Measurements from ENCODE around the gene TGM4. TPM values are rescaled to one million over a fixed set of nuclear protein-coding genes. Genes with fewer than 3 reads are reported as not detected.

The TGM4 gene
- total and polyA plus RNA-seq, 2 donors from 2014 or later: not detected

GRCh38 chr3:44930911-44931310 is 56.5 kb downstream of the TGM4 start:
- no peaks in the 10 kb centered on the region for H3K27me3 ChIP-seq (ENCODE audit: control insufficient read depth, insufficient read depth, low read length)
- DNase-seq (no peak), FAIRE-seq (no peak)
- H3K36me3 ChIP-seq (ENCODE audit: control insufficient read depth in 2 of 3, insufficient read depth in 3 of 3, low read length in 3 of 3): peaks cover 0 to 46% (median 21%) of the 10 kb centered on the region in 3 donors
- no peak overlapping the region for H3K27ac ChIP-seq (ENCODE audit: low read depth in 2 of 2, low read length in 2 of 2)
- intact Hi-C loops (cut with DNase I): no loop called here
- TF ChIP-seq, protein P1, sequence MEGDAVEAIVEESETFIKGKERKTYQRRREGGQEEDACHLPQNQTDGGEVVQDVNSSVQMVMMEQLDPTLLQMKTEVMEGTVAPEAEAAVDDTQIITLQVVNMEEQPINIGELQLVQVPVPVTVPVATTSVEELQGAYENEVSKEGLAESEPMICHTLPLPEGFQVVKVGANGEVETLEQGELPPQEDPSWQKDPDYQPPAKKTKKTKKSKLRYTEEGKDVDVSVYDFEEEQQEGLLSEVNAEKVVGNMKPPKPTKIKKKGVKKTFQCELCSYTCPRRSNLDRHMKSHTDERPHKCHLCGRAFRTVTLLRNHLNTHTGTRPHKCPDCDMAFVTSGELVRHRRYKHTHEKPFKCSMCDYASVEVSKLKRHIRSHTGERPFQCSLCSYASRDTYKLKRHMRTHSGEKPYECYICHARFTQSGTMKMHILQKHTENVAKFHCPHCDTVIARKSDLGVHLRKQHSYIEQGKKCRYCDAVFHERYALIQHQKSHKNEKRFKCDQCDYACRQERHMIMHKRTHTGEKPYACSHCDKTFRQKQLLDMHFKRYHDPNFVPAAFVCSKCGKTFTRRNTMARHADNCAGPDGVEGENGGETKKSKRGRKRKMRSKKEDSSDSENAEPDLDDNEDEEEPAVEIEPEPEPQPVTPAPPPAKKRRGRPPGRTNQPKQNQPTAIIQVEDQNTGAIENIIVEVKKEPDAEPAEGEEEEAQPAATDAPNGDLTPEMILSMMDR (IDR thresholded peaks at IDR 0.05; ENCODE audit: borderline replicate concordance, extremely low read depth, insufficient read depth): no peak
- no peaks in the 10 kb centered on the region for H3K4me1 ChIP-seq (ENCODE audit: control insufficient read depth in 2 of 3, insufficient read depth in 2 of 3, low read depth in 1 of 3, low read length in 3 of 3)
- no peak overlapping the region for H3K9ac ChIP-seq (ENCODE audit: low read length in 3 of 3)
- no peaks in the 10 kb centered on the region for H3K9me3 ChIP-seq (ENCODE audit: control insufficient read depth in 2 of 3, insufficient read depth in 1 of 3, low read length in 3 of 3)
- no peak overlapping the region for H3K4me3 ChIP-seq (ENCODE audit: low read length in 3 of 3)

DNA sequence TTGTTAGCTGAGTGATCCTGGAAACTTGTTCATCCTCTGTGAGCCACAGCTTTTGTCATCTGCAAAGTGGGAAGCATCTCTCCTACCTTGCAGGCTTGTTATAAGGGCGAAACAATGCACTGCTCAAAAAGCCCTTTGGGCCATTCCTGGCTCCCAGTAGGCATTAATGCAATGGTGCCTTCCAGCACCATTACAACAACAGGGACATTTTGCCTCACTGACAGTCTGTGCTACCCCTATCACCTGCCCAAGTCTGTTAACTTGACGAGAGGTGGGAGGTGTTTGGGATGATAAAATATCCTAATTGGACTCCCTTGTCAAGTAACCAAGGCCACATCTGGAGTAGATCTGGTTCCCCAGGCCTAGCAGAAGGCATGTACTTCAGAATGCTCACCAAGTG is 57.4 kb downstream of the TGM4 start:
- peaks cover 0 to 43% (median 19%) of the 10 kb centered on the region in 3 donors for H3K36me3 ChIP-seq (ENCODE audit: control insufficient read depth in 2 of 3, insufficient read depth in 3 of 3, low read length in 3 of 3)
- no peak for DNase-seq
- TF ChIP-seq, protein P1 (IDR thresholded peaks at IDR 0.05; ENCODE audit: borderline replicate concordance, extremely low read depth, insufficient read depth): no peak
- H3K9me3 ChIP-seq (ENCODE audit: control insufficient read depth in 2 of 3, insufficient read depth in 1 of 3, low read length in 3 of 3): no peaks in the 10 kb centered on the region
- FAIRE-seq: no peak
- H3K27me3 ChIP-seq (ENCODE audit: control insufficient read depth, insufficient read depth, low read length): no peaks in the 10 kb centered on the region
- no peaks in the 10 kb centered on the region for H3K4me1 ChIP-seq (ENCODE audit: control insufficient read depth in 2 of 3, insufficient read depth in 2 of 3, low read depth in 1 of 3, low read length in 3 of 3)
- H3K4me3 ChIP-seq (ENCODE audit: low read length in 3 of 3): no peak overlapping the region
- intact Hi-C loops (cut with DNase I): no loop called here
- H3K27ac ChIP-seq (ENCODE audit: low read depth in 2 of 2, low read length in 2 of 2): no peak overlapping the region
- H3K9ac ChIP-seq (ENCODE audit: low read length in 3 of 3): no peak overlapping the region

DNA sequence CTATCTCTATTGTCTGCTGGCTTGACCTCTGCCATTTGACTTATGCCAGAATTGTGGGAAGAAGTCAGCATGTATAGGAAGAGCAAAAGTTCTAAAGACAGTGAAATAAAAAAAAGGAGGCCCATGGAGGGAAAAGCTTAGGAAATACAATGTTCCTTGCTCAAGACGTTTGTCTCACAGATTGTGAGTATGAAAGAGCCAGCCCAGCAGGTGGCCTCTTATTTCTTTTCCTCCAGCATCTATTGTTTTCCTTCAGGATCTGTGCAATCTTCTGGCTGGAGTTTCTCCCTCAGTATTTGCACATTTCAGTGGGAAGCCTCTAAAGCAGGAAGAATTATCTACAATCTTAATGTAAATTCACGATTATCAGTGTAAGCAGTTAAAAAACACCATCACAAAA is 57.9 kb downstream of the TGM4 start:
- no peaks in the 10 kb centered on the region for H3K27me3 ChIP-seq (ENCODE audit: control insufficient read depth, insufficient read depth, low read length)
- no peaks in the 10 kb centered on the region for H3K4me1 ChIP-seq (ENCODE audit: control insufficient read depth in 2 of 3, insufficient read depth in 2 of 3, low read depth in 1 of 3, low read length in 3 of 3)
- TF ChIP-seq, protein P1 (IDR thresholded peaks at IDR 0.05; ENCODE audit: borderline replicate concordance, extremely low read depth, insufficient read depth): no peak
- no peak overlapping the region for H3K4me3 ChIP-seq (ENCODE audit: low read length in 3 of 3)
- DNase-seq (no peak), FAIRE-seq (no peak)
- no peaks in the 10 kb centered on the region for H3K9me3 ChIP-seq (ENCODE audit: control insufficient read depth in 2 of 3, insufficient read depth in 1 of 3, low read length in 3 of 3)
- intact Hi-C loops (cut with DNase I): no loop called here
- H3K9ac ChIP-seq (ENCODE audit: low read length in 3 of 3): no peak overlapping the region
- H3K36me3 ChIP-seq (ENCODE audit: control insufficient read depth in 2 of 3, insufficient read depth in 3 of 3, low read length in 3 of 3): peaks cover 0 to 39% (median 19%) of the 10 kb centered on the region in 3 donors
- no peak overlapping the region for H3K27ac ChIP-seq (ENCODE audit: low read depth in 2 of 2, low read length in 2 of 2)

All from kidney (tissue), 14 donors.